HG03520 (cell line): ENCODE data around the gene SLC16A10.
A peak's percentile ranks its signal among the peaks of the same experiment; 100 is the strongest.
"Not testable (repeated sequence)": the region's sequence is repeated elsewhere in the genome, so short reads cannot be mapped to it uniquely, and the experiment has no call there.

Experiments
- ATAC-seq: cut with Tn5 transposase; IDR thresholded peaks from one replicate; pipeline ENCODE4 v1.9.1; 2021; ENCODE audit warnings: mild to moderate bottlenecking, moderate library complexity; ENCODE audit not compliant: unreplicated experiment

Gene SLC16A10

DNA sequence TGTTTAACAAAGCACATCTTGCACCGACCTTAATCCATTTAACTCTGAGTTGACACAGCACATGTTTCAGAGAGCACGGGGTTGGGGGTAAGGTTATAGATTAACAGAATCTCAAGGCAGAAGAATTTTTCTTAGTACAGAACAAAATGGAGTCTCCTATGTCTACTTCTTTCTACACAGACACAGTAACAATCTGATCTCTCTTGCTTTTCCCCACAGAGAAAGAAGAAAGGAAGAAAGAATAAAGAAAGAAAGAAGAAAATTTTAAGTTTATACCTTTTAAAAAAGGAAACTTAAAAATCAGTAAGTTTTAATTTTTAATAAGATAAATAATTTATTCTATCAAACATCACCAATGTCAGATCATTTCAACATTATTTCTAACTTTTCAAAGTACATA is 168.5 kb downstream of the SLC16A10 start:
- ATAC-seq, result not testable (repeated sequence)

GRCh38 chr6:111256646-111257045 is 169.3 kb downstream of the SLC16A10 start:
- no peak for ATAC-seq

- no peak for ATAC-seq
These were observed 170.7 kb downstream of the SLC16A10 start for GRCh38 chr6:111258010-111258409.

DNA sequence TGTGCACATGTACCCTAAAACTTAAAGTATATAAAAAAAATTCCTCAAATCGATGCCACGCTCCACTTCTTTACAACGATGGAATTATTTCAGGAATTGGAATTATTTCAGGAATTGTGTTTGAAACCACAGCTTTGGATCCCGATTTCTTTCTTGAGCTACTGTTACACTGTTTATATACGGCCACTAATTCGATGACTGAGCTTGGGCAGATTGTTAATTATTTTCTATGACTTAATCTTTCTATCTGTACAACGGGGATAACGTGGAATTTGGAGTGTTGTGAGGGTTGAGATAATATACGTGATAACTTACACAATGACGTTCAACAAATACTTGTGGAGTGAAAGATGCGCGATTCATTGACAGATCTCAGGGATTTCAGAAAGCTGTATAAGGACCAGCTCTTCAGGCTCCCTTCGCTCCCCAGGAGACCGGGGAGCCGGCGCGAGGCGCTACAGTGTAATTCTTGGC is 171.3 kb downstream of the SLC16A10 start:
- ATAC-seq, result peak; percentile 12

- peak; percentile 98 for ATAC-seq
These were observed 172.0 kb downstream of the SLC16A10 start for GRCh38 chr6:111259089-111259831.

GRCh38 chr6:111260570-111261298 is 173.4 kb downstream of the SLC16A10 start:
- no peak for ATAC-seq

DNA sequence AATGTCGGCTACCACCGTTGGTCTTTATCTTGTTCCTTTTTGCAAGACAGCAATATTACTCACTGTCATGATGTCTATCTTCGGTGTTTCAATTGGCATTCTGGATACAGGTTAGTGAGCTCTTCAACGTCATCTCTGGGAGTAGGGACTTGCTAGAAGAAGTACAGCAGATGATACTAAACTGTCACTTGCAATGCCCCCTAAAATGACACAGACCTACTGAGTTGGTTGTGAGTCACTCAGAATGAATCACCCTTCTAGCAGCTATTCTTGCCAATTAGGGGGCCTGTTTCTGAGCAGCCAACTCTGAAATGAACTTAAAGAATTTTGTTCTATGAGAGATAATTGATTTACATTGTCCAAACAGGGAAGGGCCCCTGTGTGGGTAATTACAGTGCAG is 176.5 kb downstream of the SLC16A10 start:
- no peak for ATAC-seq

GRCh38 chr6:111265842-111266241 is 178.5 kb downstream of the SLC16A10 start:
- ATAC-seq, result no peak

DNA sequence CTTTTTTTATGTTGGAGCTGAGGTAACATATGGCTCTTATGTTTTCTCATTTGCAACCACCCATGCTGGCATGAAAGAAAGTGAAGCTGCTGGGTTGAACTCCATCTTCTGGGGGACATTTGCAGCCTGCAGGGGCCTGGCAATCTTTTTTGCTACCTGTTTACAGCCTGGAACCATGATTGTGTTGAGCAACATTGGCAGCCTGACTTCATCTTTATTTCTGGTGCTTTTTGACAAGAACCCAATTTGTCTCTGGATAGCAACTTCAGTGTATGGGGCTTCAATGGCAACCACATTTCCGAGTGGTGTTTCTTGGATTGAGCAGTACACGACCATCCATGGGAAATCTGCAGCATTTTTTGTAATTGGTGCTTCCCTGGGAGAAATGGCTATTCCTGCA is 179.0 kb downstream of the SLC16A10 start:
- no peak for ATAC-seq

GRCh38 chr6:111267764-111268333 is 180.5 kb downstream of the SLC16A10 start:
- ATAC-seq, result no peak

DNA sequence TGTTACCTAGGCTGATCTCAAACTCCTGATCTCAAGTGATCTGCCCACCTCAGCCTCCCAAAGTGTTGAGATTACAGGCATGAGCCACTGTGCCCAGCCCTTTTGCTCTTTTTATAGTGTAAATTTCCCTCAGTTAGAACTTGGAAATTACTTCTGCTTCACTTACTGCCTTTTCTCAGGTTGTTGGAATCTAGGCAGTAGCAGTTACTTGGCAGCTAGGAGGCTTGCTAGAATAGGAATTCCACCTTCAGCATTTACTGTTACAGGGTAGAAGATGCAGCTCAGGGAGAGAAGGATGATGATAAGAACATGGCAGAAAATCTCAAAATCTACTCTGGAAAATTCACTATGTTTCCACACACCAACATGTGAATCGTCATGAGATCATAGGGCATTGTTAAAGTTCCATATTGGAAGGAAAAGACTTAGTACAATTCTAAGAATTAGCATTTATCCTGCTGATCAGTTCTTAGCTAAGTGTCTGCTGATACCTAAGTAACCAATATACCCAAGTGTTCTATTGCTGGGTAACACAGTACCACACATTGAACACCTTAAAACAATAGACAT is 182.2 kb downstream of the SLC16A10 start:
- ATAC-seq, result no peak

DNA sequence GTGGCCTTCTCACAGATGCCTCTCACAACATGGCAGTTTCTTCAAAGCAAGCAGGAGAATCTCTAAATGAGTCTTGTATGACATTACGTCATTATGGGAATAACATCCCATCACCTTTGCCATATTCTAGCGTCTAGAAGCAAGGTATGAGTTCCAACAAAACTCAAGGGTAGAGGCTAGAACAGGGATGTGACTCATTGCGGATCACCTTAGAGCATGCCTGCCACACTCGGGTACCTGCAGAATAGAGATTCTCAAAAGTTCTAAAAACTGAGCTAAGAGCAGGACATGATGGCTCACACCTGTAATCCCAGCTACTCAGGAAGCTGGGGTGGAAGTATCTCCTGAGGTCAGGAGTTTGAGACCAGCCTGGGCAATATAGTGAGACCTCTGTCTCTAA is 182.8 kb downstream of the SLC16A10 start:
- ATAC-seq, result no peak

- no peak for ATAC-seq
These were observed 187.4 kb downstream of the SLC16A10 start for GRCh38 chr6:111274593-111275217.

DNA sequence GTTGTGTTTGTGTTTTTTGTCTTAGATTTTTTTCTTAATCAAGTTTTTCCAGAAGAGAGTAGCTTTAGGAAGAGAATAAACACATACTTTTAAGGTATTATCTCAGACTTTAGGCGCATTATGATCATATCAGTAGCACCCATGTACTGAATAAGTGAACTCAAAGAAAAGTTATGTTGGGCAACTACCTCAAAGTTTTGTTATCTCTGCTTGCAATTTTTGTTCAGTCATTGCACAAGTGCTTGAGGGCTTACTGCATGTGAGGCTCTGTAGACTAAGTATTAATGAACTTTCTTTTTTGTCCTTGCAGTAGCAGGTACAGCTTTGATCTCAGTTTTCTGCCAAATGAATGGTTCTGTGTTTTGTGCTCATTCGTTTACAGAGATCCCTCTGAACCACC is 189.0 kb downstream of the SLC16A10 start:
- ATAC-seq, result no peak

GRCh38 chr6:111276736-111277135 is 189.4 kb downstream of the SLC16A10 start:
- ATAC-seq, result no peak

DNA sequence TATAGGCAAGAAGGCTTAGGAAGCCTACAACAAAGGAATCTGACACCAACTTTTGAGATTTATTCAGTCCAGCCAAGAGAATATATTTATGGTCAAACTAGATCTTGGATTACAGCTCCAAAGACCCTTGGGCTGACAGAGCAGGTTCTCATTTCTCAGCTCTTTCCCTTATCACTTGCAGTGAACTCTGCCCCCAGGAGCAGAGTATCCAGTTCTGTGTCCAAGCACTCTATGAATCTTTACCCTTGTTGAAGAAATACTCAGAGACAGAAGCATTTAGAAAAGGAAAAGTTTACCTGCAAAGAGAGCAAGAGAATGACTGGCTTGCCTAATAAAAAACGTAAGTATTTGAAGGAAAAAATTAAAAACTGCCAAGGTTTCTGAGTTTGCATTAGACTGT is 190.5 kb downstream of the SLC16A10 start:
- ATAC-seq, result no peak

GRCh38 chr6:111278731-111279130 is 191.4 kb downstream of the SLC16A10 start:
- no peak for ATAC-seq

DNA sequence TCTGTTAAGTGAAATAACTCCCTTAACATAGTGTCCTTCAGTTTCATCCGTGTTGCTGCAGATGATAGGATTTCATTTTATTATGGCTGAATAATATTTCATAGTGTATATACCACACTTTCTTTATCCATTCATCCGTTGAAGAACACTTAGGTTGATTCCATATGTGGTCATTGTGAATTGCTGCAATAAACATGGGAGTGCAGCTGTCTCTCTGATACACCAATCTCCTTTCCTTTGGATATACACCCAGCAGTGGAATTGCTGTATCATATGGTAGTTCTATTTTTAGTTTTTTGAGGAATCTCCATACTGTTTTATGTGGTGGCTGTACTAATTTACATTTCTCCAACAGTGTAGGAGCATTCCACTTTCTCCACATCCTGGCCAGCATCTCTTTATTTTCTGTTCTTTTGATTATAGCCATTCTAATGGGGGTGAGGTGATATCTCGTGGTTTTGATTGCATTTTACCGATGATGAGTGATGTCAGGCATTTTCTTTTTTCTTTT is 193.2 kb downstream of the SLC16A10 start:
- ATAC-seq, result no peak
